ENCODE data around the gene ZNF366.

ZNF366 gene

GRCh38 chr5:72467461-72467860, 39.7 kb downstream of the ZNF366 start:
- TF ChIP-seq CTCF (IDR thresholded peaks at IDR 0.05; ENCODE audit: extremely low read depth, missing control alignments), result no peak

GRCh38 chr5:72465601-72466563, 41.3 kb downstream of the ZNF366 start:
- peak; percentile 74 for DNase-seq (ENCODE audit: low spot score)
- TF ChIP-seq CTCF (IDR thresholded peaks at IDR 0.05; ENCODE audit: extremely low read depth, missing control alignments), result no peak

More at GRCh38 chr5:72467461-72467860, 39.7 kb downstream of the ZNF366 start:
- no peak for DNase-seq (ENCODE audit: low spot score)

GRCh38 chr5:72465066-72465465, 42.1 kb downstream of the ZNF366 start:
- DNase-seq (ENCODE audit: low spot score), result peak; percentile 50
- no peak for TF ChIP-seq CTCF (IDR thresholded peaks at IDR 0.05; ENCODE audit: extremely low read depth, missing control alignments)

- no peak for DNase-seq (ENCODE audit: low spot score)
- no peak for TF ChIP-seq CTCF (IDR thresholded peaks at IDR 0.05; ENCODE audit: extremely low read depth, missing control alignments)
These were observed 43.1 kb downstream of the ZNF366 start for GRCh38 chr5:72464071-72464470.

- DNase-seq (ENCODE audit: low spot score), result no peak
These were observed 43.7 kb downstream of the ZNF366 start for GRCh38 chr5:72463449-72464052.

GRCh38 chr5:72460413-72460812, 46.8 kb downstream of the ZNF366 start:
- DNase-seq (ENCODE audit: low spot score), result no peak

More at GRCh38 chr5:72463449-72464052, 43.7 kb downstream of the ZNF366 start:
- TF ChIP-seq CTCF (IDR thresholded peaks at IDR 0.05; ENCODE audit: extremely low read depth, missing control alignments), result no peak

More at GRCh38 chr5:72460413-72460812, 46.8 kb downstream of the ZNF366 start:
- no peak for TF ChIP-seq CTCF (IDR thresholded peaks at IDR 0.05; ENCODE audit: extremely low read depth, missing control alignments)
